ENCODE measurements around the gene PIH1D1. TPM values are rescaled to one million over a fixed set of nuclear protein-coding genes. Genes with fewer than 3 reads are reported as not detected.

Gene PIH1D1
- total and polyA plus RNA-seq, 2 of the 8 experiments (the other 6 are each of a cell fraction or from before 2014, with no cell fraction given) = 146 to 195 TPM

DNA sequence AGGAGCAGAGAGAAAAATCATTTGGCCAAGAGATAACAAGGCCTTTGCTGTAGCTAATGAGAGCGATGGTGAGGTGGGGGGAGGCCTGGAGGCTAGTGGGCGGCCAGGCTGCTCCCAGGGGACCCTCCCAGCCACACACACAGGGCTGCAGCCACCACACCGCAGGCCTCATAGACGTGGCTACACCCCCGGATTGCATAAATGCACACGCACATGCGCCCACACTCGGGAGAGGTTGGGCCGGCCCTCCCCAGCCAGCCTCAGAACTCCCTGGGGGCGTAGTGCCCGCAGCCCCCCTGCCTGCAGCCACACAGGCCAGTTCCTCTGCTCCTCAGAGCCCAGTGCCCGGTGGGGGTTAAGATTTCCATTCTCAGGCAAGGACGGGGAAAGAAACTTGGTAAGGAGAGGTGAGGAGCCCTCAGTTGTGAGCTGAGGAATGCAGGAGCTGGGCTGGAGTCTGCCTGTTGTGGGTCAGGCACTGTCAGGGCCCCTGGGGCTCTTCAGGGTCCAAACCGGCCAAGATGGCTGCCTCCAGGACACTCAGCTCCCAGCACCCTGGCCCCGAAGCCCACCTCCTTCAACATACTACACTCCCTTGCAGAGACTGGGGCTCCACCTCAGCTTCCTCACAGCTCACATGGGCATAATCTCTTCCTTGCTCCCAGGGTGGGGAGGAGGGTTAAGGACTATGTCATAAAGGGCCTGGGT lies 36.4 kb downstream of the PIH1D1 start:
- Histone ChIP-seq H3K79me2 (ENCODE audit: control insufficient read depth in 1 of 2, insufficient read depth in 2 of 2, low read length in 2 of 2) (no peaks in the 10 kb centered on the region), H2BK15ac (ENCODE audit: low read length) (peak overlapping the region; percentile 53; the same call in 1 of the 2 replicates)

More for the DNA sequence above, 36.4 kb downstream of the PIH1D1 start:
- no peaks in the 10 kb centered on the region for H3K79me1 ChIP-seq (ENCODE audit: low read depth, low read length)
- POLR2A ChIA-PET (ENCODE audit: partially characterized antibody) = interaction anchor here (1.2 to 5.0 kb wide), 6 partner anchors 9 to 274 kb away, joined by 3 to 38 read pairs (median 6); no protein-coding TSS in a partner anchor
- 88% methylated on average over 15 of the region's 15 CpGs; no CpG with 5 or more reads in 1 of the 2 experiments for WGBS, 2 experiments (ENCODE audit: extremely low coverage in 1 of 2, insufficient coverage in 1 of 2, insufficient read length in 1 of 2, insufficient replicate concordance in 2 of 2, low coverage in 1 of 2, low lambda C conversion rate in 2 of 2, missing lambda C conversion rate in 1 of 2)
- H3K4me1 ChIP-seq (replicated peaks in 1 of 4; ENCODE audit: control insufficient read depth in 3 of 4, insufficient read depth in 4 of 4, low read length in 3 of 4) = peaks cover 0 to 18% (median 11%) of the 10 kb centered on the region in 4 experiments; a peak in 5 of 7 replicates
- H3K9me3 ChIP-seq (ENCODE audit: insufficient read depth in 2 of 2, low read depth in 1 of 2, low read length in 1 of 2) = no peaks in the 10 kb centered on the region
- no peak overlapping the region for H3K27ac ChIP-seq (ENCODE audit: low read depth, low read length)
- H2BK12ac ChIP-seq (ENCODE audit: low read depth, low read length) = 0 out of 2 replicates have a peak overlapping the region, but pooled peaks have one; percentile 3
- DNase-seq (ENCODE audit: low read depth in 1 of 2, low spot score in 2 of 2) = no peak
- no peak overlapping the region for H2AK5ac ChIP-seq (ENCODE audit: low read depth, low read length)
- H3K56ac ChIP-seq (replicated peaks; ENCODE audit: insufficient read length, low read depth, low read length) = no peak overlapping the region
- no peak overlapping the region for H2BK120ac ChIP-seq (replicated peaks; ENCODE audit: low read depth, low read length)
- no peak overlapping the region for H2BK20ac ChIP-seq (ENCODE audit: low read length)
- no peak for TF ChIP-seq NRF1 (IDR thresholded peaks at IDR 0.05; ENCODE audit: low read depth, low read length)
- no peak overlapping the region; the same call in 1 of the 2 replicates for H2BK5ac ChIP-seq (ENCODE audit: low read depth, low read length)
- H3K4me3 ChIP-seq (ENCODE audit: extremely low read depth in 1 of 4, insufficient read depth in 2 of 4, low read depth in 3 of 4, low read length in 4 of 4) = no peak overlapping the region
- H3K18ac ChIP-seq (ENCODE audit: extremely low read depth, low read length) = peak overlapping the region; percentile 29; the same call in 1 of the 2 replicates
- no peak overlapping the region for H3K23ac ChIP-seq (ENCODE audit: insufficient read length)
- CTCF ChIA-PET (ENCODE audit: partially characterized antibody) = interaction anchor here (1.1 to 14.7 kb wide), 4 partner anchors 8 to 31 kb away, joined by 3 to 291 read pairs (median 16); partner anchors contain the start of gene GFY
- H3K14ac ChIP-seq (ENCODE audit: insufficient read length) = no peak overlapping the region
- peak overlapping the region; percentile 20 for H4K5ac ChIP-seq (ENCODE audit: insufficient read length, low read depth, low read length)
- no peak overlapping the region for H4K91ac ChIP-seq (replicated peaks; ENCODE audit: insufficient read length, low read length)
- H3K4ac ChIP-seq (replicated peaks; ENCODE audit: insufficient read length, low read depth, low read length) = peak overlapping the region; percentile 27
- 0 out of 4 replicates have a peak overlapping the region, but pooled peaks of 1 of the 2 experiments have one; percentile 14 for H3K4me2 ChIP-seq (ENCODE audit: insufficient read depth in 1 of 2, low read depth in 2 of 2, low read length in 2 of 2)
- peak overlapping the region; percentile 58; the same call in 1 of the 2 replicates for H4K8ac ChIP-seq (ENCODE audit: extremely low read depth, insufficient read depth, low read length)
- H4K20me1 ChIP-seq (replicated peaks in 1 of 2; ENCODE audit: control insufficient read depth in 1 of 2, insufficient read depth in 2 of 2, low read length in 2 of 2) = no peaks in the 10 kb centered on the region
- no peaks in the 10 kb centered on the region for H3K23me2 ChIP-seq (ENCODE audit: low read depth, low read length)
- H3K36me3 ChIP-seq (ENCODE audit: control insufficient read depth in 2 of 4, insufficient read depth in 4 of 4, low read length in 3 of 4) = no peaks in the 10 kb centered on the region
- no peak for FAIRE-seq
- no peaks in the 10 kb centered on the region for H3K27me3 ChIP-seq (replicated peaks in 1 of 4; ENCODE audit: control insufficient read depth in 3 of 4, extremely low read depth in 1 of 4, insufficient read depth in 3 of 4, low read length in 3 of 4)
- no peak overlapping the region for H3K9ac ChIP-seq (replicated peaks in 1 of 4; ENCODE audit: extremely low read depth in 1 of 4, low read depth in 3 of 4, low read length in 3 of 4)
- H2AFZ ChIP-seq (ENCODE audit: low read length) = peak overlapping the region; percentile 5; the same call in 1 of the 2 replicates

Measured in H1 (cell line).